Fibroblast of skin of left biceps (primary cell): Measurements from ENCODE around the gene RNF44.

Experiments
- DNase-seq, 2 experiments: peaks; one replicate each; pipeline ENCODE4 v3.0.0-alpha.2; 2013; ENCODE audit warnings: low read depth in 2 of 2

RNF44 gene

GRCh38 chr5:176536902-176537553, at the start of gene RNF44:
TSS of gene RNF44 (minus strand) at chr5:176537402. CDS start at chr5:176532472, 4,930 bp downstream.
- DNase-seq = peak; percentile 94

DNA sequence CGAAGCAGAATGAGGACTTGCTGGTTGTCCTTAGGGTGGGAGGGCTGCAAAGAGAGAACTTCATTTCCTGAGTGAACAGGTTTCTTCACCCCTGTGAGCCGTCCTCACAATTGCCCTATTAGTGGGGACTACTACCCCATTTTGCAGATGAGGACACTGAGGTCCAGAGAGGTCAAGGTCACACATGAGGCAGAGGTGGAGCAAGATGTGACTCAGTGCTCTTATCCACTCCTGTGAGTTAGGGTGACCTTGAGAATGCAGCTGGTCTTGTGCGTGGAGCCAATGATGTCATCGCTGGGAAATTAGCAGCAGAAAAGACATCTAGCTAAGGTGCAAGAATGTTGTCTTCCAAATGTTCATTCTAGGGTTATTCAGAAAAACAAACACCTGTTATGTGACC, 45.9 kb upstream of the RNF44 start:
- DNase-seq = no peak

GRCh38 chr5:176581361-176581760, 44.2 kb upstream of the RNF44 start:
- no peak for DNase-seq

DNA sequence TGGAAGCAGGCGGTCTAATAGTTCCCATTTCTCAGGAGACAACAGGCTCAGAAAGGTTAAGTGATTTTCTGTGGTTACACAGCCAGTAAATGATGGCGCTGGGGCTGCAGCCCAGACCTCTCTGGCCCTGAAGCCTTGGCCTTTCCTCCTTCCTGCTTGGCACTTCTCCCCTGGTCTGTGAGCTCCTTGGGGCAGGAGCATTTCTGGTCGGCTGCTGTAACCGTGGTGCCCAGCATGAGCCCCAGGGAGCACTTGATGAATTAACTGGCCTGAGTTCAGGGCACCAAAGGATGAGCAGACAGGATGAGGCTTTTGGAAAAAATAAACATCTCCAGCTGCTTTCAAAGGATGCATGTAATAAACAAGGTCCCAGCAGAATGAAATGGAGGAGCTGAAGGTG, 42.1 kb upstream of the RNF44 start:
- no peak for DNase-seq

- no peak for DNase-seq
Observed at GRCh38 chr5:176578391-176578808, 41.2 kb upstream of the RNF44 start.

- DNase-seq = no peak
Observed at GRCh38 chr5:176577312-176578176, 40.3 kb upstream of the RNF44 start.

DNA sequence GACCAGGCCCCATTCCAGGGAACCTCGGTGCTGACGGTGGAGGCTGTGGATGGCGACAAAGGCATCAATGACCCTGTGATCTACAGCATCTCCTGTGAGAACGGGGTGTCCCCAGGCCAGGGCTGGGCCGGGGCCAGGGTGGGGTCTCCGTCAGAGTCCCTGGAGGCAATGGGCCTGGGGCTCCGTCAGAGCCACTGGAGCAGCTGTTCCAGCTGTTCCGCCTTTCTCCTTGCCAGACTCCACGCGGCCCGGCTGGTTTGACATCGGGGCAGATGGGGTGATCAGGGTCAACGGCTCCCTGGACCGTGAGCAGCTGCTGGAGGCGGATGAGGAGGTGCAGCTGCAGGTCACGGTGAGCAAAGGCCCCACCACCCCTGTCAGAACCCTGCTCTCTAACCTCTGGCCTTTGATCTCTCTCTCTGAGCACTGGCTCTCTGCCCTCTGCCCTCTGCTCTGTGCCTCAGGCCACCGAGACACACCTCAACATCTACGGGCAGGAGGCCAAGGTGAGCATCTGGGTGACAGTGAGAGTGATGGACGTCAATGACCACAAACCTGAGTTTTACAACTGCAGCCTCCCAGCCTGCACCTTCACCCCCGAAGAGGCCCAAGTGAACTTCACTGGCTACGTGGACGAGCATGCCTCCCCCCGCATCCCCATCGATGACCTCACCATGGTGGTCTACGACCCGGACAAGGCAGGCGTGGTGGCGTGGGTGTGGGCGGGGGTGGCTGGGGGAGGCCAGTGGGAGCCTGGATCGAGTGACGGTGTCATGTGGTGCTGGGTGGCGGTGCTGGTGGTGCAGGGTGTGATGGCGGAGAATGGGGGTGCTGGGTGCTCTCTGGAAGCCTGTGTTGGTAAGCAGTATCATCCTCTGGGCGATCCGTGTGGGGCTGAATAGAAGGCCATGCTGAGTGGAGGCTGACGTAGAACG, 38.6 kb upstream of the RNF44 start:
- DNase-seq = no peak

DNA sequence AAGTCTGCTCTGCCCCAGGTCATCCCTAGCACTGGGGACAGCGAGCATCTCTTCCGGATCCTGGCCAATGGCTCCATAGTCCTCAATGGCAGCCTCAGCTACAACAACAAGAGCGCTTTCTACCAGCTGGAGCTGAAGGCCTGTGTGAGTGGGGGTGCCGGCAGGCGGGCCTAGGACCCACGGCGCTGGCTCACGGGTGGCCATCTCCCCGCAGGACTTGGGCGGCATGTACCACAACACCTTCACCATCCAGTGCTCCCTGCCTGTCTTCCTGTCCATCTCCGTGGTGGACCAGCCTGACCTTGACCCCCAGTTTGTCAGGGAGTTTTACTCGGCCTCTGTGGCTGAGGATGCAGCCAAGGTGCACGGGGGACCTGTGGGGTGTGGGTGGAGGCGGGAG, 37.9 kb upstream of the RNF44 start:
- DNase-seq = no peak

DNA sequence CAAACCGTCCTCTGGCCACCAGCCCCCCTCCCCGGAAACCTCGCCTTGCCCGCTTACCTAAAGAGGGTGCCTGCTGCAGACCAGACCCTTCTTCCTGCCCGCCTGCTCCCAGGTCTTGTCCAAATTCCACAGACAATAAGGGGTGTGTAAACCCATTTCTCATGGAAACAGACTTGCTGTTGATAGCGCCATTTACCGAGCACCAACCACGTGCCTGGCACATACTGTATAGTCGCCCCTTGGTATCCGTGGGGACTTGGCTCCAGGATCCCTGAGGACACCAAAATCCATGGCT, 37.0 kb upstream of the RNF44 start:
- DNase-seq = no peak

DNA sequence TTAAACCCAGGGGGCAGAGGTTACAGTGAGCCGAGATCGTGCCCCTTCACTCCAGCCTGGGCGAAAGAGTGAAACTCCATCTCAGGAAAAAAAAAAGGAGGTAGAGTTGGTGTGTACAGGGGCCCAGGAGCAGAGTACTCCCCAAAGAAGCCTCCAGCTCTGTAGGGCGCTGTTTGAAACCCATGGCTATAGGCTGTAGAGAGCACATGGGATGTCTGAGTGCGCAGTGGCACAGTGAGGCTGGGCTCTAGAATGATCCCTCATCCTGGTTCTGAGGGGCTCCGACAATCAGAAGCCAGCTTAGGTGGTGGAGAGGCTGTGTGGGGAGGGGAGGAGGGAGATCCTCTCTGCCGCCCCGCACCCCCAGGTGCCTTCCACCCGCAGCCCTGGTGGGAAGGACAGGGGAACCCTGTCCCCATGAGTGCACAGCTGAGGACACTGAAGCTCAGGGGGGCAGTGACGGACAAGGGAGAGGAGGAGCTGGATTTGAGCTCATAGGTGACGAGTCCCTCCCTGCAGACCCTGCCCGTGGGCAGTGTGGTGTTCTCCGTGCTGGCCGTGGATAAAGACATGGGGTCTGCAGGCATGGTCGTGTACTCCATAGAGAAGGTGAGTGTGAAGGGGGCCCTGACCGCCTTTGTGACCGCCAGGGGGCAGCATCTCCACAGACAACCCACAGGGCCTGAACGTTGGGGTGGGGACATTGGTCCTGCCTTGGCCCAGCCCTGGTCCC, 36.5 kb upstream of the RNF44 start:
- DNase-seq = peak in 1 of 2 experiments; percentile 2

GRCh38 chr5:176570044-176570443, 32.8 kb upstream of the RNF44 start:
- DNase-seq = no peak

GRCh38 chr5:176568657-176569056, 31.5 kb upstream of the RNF44 start:
- no peak for DNase-seq

GRCh38 chr5:176565760-176566288, 28.6 kb upstream of the RNF44 start:
- DNase-seq = no peak

DNA sequence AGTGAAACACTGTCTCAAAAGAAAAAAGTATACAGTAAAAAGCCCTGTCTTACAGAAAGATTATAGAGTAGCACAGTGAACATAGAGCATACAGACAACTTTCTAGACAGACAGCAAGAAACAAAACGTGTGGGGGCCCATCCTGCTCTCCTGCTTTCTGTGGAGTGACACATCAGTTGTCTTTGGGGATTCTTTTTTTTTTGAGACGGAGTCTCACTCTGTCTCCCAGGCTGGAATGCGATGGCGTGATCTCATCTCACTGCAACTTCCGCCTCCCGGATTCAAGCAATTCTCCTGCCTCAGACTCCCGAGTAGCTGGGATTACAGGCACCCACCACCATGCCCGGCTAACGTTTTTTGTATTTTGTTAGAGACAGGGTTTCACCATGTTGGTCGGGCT, 26.8 kb upstream of the RNF44 start:
- no peak for DNase-seq

GRCh38 chr5:176562189-176562588, 25.0 kb upstream of the RNF44 start:
- no peak for DNase-seq

DNA sequence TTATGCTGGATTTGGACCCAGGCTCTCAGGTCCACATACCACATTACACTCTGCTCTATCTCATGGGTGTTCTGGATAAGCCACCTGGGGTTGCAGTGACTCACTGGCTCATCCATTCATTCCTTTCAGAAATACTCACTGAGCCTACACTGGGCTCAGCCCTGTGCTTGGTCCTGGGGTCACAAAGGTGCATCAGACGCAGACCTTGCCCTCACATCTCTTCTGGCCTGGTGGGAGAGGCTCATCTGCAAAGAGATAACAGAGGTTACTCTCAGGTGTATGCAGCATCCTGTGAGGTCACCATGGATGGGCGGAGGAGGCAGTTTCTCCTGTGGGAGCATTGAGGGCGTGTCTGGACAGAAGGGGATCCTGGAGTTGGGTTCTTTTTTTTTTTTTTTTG, 24.1 kb upstream of the RNF44 start:
- DNase-seq = no peak

- no peak for DNase-seq
Observed at GRCh38 chr5:176560364-176560763, 23.2 kb upstream of the RNF44 start.

GRCh38 chr5:176559683-176560082, 22.5 kb upstream of the RNF44 start:
- DNase-seq = no peak

GRCh38 chr5:176557846-176558245, 20.6 kb upstream of the RNF44 start:
- DNase-seq = no peak

- no peak for DNase-seq
Observed at GRCh38 chr5:176553260-176554085, 16.3 kb upstream of the RNF44 start.
